ENCODE measurements around the gene HEMK1.

HEMK1 gene

DNA sequence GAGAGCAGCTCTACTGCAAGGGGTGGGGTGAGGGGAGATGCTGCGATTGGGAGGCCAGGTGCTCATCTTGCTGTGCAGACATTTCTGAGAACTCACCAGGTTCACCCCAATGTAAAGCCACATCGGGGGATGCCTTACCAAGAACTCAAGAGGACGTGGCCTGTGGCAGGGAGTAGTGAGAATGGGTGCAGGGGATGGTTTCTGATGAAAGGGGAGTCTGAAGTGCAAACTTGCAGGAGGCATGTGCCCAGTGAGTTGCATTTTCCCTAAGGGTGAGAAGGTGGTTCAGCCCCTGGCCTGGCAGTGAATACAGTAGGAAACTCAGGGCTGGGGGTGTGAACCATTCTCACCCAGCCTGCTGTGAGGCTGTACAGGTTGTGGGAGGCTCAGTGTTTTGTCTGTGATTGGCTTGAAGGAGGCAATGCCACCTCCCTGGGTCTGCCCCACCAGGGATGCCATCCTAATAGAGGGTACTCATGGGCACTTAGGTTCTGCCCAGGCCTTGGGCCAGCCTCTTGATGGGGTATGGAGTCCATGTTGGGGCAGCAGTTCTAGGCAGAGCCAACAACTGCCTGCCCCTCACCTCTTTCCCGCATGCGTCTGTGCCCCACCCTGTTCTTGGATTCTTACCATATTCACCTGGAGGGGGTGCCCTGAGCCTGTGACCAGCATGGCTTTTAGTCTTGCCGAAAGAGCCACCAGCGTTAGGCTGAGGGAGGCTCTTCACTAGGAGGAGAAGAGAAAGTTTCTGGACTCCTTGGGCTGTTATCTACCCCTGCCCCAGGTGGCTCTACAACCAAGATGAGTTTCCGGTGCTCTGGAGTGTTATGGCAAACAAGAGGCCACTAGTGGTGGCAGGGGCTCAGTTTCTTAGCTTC, 4.5 kb downstream of the HEMK1 start:
- H3K4me1 ChIP-seq (ENCODE audit: control insufficient read depth, insufficient read depth, low read length, poor library complexity, severe bottlenecking): peaks cover 68% of the 10 kb centered on the region
- H3K9me3 ChIP-seq (ENCODE audit: control insufficient read depth, low read length): no peaks in the 10 kb centered on the region
- H3K27ac ChIP-seq (ENCODE audit: insufficient read depth, low read length, poor library complexity, severe bottlenecking): peak overlapping the region; percentile 63
- peaks cover 8% of the 10 kb centered on the region for H3K36me3 ChIP-seq (ENCODE audit: control insufficient read depth, insufficient read depth, low read length)
- H3K27me3 ChIP-seq (replicated peaks; ENCODE audit: control insufficient read depth, insufficient read depth, low read length, poor library complexity, severe bottlenecking): no peaks in the 10 kb centered on the region
- peak overlapping the region; percentile 7 for H3K4me3 ChIP-seq (ENCODE audit: insufficient read depth, low read depth, low read length, poor library complexity, severe bottlenecking)
- peak in 1 of 3 donors; percentile 7 for DNase-seq

DNA sequence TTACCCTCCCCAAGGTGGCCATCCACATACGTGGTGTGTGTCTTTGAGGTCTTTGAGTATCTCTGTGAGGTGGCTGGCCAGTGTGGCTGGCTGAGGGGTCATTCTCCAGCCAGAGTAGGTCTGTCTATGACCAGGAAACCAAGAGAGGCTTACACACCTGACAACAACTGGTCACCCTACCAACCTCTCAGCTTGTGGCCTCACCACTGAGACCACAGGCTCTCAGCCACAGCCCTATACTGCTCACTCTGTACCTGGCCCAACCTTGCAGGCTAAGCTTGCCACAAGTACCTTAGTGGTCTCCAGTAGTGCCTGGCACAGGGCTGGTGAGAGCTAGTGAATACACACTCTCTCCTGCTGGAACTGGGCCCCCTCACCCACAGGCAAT, 5.1 kb downstream of the HEMK1 start:
- peak overlapping the region; percentile 63 for H3K27ac ChIP-seq (ENCODE audit: insufficient read depth, low read length, poor library complexity, severe bottlenecking)
- H3K27me3 ChIP-seq (replicated peaks; ENCODE audit: control insufficient read depth, insufficient read depth, low read length, poor library complexity, severe bottlenecking): no peaks in the 10 kb centered on the region
- DNase-seq: no peak
- peaks cover 14% of the 10 kb centered on the region for H3K36me3 ChIP-seq (ENCODE audit: control insufficient read depth, insufficient read depth, low read length)
- no peaks in the 10 kb centered on the region for H3K9me3 ChIP-seq (ENCODE audit: control insufficient read depth, low read length)
- peaks cover 71% of the 10 kb centered on the region for H3K4me1 ChIP-seq (ENCODE audit: control insufficient read depth, insufficient read depth, low read length, poor library complexity, severe bottlenecking)
- peak overlapping the region; percentile 7 for H3K4me3 ChIP-seq (ENCODE audit: insufficient read depth, low read depth, low read length, poor library complexity, severe bottlenecking)

DNA sequence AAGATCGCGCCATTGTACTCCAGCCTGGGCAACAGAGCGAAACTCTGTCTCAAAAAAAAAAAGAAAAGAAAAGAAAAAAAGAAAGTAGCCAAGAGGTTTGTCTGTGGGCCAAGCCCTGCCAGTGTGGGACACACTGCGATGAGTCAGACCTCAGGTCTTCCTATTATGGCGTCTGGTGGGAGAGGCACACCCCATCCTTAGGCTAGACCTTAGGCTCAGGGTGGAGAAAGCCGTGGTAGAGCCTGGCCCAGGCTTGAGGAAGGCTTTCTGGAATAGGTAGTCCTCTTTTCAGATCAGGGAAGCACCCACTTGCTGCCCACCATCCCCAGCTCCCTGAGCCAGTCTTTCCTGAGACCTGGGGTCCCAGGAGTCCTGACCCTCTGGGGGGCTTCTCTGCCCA, 6.0 kb downstream of the HEMK1 start:
- H3K27ac ChIP-seq (ENCODE audit: insufficient read depth, low read length, poor library complexity, severe bottlenecking): peak overlapping the region; percentile 54
- no peaks in the 10 kb centered on the region for H3K27me3 ChIP-seq (replicated peaks; ENCODE audit: control insufficient read depth, insufficient read depth, low read length, poor library complexity, severe bottlenecking)
- peaks cover 18% of the 10 kb centered on the region for H3K36me3 ChIP-seq (ENCODE audit: control insufficient read depth, insufficient read depth, low read length)
- no peak for DNase-seq
- peaks cover 71% of the 10 kb centered on the region for H3K4me1 ChIP-seq (ENCODE audit: control insufficient read depth, insufficient read depth, low read length, poor library complexity, severe bottlenecking)
- H3K9me3 ChIP-seq (ENCODE audit: control insufficient read depth, low read length): no peaks in the 10 kb centered on the region
- no peak overlapping the region for H3K4me3 ChIP-seq (ENCODE audit: insufficient read depth, low read depth, low read length, poor library complexity, severe bottlenecking)

DNA sequence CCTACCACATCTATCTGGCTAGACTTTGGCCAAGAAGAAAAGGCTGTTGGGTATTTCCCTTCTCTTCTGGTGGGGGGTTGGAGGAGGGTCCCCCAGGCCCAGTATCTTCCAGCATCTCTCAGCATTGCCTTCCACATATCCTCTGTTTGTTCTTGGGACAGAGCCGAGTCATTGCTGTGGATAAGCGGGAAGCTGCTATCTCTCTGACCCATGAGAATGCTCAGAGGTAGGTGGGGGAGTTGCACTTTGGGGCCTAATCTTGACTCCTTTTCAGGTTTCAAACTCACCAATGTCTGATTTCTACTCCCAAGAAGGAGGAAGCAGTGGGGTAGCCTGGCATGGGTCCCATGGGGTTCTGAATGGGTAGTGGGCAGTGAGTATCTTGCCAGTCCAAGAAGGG, 8.0 kb downstream of the HEMK1 start:
- H3K36me3 ChIP-seq (ENCODE audit: control insufficient read depth, insufficient read depth, low read length): peaks cover 21% of the 10 kb centered on the region
- H3K4me1 ChIP-seq (ENCODE audit: control insufficient read depth, insufficient read depth, low read length, poor library complexity, severe bottlenecking): peaks cover 64% of the 10 kb centered on the region
- peak overlapping the region; percentile 27 for H3K27ac ChIP-seq (ENCODE audit: insufficient read depth, low read length, poor library complexity, severe bottlenecking)
- no peak overlapping the region for H3K4me3 ChIP-seq (ENCODE audit: insufficient read depth, low read depth, low read length, poor library complexity, severe bottlenecking)
- DNase-seq: no peak
- H3K9me3 ChIP-seq (ENCODE audit: control insufficient read depth, low read length): no peaks in the 10 kb centered on the region
- no peaks in the 10 kb centered on the region for H3K27me3 ChIP-seq (replicated peaks; ENCODE audit: control insufficient read depth, insufficient read depth, low read length, poor library complexity, severe bottlenecking)

DNA sequence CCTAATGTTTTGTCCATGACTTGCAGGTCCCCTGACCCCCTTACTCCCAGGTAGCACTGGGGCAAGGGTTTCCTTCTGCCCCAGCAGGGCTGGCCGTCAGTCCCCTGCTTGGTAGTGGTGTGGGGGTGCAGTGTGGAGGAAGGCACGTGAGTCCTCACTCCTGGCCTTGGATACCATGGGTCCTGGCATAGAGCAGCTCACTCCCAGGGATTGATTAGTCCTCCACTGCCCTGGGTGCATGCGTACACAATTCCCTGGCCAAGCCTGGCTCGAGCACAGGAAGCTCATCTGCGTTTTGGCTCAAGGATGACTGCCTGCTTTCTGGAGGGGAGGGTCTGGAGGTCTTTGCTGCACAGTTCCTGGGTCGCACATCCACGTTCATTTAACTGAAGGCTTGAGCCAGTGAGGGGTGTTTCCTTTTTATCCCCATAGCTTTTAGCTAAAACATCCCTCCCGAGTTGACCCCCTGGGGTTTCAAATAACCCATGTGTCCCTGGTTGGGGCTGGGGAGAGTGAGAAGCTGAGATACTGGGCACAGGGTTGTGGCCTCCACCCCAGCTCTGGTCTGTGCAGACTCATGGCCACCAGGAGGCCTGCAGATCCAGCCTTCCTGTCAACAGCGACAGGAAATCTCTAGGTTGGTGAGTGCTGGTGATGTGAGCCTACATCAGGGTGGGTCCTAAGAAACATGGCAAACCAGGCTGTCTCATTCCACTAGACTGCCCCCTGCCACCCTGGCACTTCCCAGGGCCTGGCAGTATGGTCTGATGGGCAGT, 11.5 kb downstream of the HEMK1 start:
- Histone ChIP-seq H3K9me3 (ENCODE audit: control insufficient read depth, low read length) (no peaks in the 10 kb centered on the region), H3K4me3 (ENCODE audit: insufficient read depth, low read depth, low read length, poor library complexity, severe bottlenecking) (peak overlapping the region; percentile 1), H3K27ac (ENCODE audit: insufficient read depth, low read length, poor library complexity, severe bottlenecking) (no peak overlapping the region), H3K27me3 (replicated peaks; ENCODE audit: control insufficient read depth, insufficient read depth, low read length, poor library complexity, severe bottlenecking) (no peaks in the 10 kb centered on the region), H3K4me1 (ENCODE audit: control insufficient read depth, insufficient read depth, low read length, poor library complexity, severe bottlenecking) (peaks cover 29% of the 10 kb centered on the region), H3K36me3 (ENCODE audit: control insufficient read depth, insufficient read depth, low read length) (peaks cover 21% of the 10 kb centered on the region)
- no peak for DNase-seq

DNA sequence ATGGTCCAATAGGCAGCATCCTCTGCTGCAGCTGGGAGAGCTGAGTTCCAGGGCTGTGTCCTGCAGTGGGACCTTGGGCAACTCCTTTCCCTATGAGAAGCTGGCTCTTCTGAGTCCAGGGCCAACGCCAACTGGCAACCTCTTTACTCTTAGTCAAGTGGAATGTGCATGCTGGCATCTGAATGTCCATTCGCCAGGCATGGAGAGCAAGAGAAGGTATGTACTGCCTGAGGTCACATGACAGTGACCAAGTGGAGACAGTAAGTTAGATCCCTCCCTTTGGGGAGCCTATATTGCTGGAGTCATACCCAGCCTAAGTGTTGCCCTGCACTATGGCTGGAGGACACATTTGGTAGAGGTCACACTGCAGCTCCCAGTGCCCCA, 12.1 kb downstream of the HEMK1 start:
- Histone ChIP-seq H3K4me1 (ENCODE audit: control insufficient read depth, insufficient read depth, low read length, poor library complexity, severe bottlenecking) (peaks cover 23% of the 10 kb centered on the region), H3K4me3 (ENCODE audit: insufficient read depth, low read depth, low read length, poor library complexity, severe bottlenecking) (peak overlapping the region; percentile 1), H3K9me3 (ENCODE audit: control insufficient read depth, low read length) (no peaks in the 10 kb centered on the region), H3K27ac (ENCODE audit: insufficient read depth, low read length, poor library complexity, severe bottlenecking) (no peak overlapping the region), H3K36me3 (ENCODE audit: control insufficient read depth, insufficient read depth, low read length) (peaks cover 21% of the 10 kb centered on the region), H3K27me3 (replicated peaks; ENCODE audit: control insufficient read depth, insufficient read depth, low read length, poor library complexity, severe bottlenecking) (no peaks in the 10 kb centered on the region)
- no peak for DNase-seq

DNA sequence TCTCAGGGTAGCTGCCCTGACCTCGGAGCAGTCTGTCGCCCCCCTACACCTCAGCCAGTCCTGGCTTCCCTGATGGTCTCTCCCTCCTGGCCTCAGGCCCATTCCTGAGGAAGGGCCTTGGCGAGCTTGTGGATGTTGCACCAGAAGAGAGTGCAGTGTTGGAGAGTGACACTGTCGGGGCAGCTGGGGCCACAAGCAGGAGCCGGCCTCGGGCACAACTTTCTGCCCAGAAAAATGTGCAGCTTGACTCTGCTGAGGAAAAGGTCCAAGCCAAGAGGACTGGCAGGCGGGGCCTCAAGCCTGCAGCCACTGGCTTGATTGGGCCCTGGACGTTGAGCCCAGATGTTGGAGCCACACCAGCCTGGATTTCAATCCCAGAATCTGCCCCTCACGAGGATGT, 12.8 kb downstream of the HEMK1 start:
- H3K36me3 ChIP-seq (ENCODE audit: control insufficient read depth, insufficient read depth, low read length): peaks cover 21% of the 10 kb centered on the region
- H3K4me3 ChIP-seq (ENCODE audit: insufficient read depth, low read depth, low read length, poor library complexity, severe bottlenecking): no peak overlapping the region
- no peak overlapping the region for H3K27ac ChIP-seq (ENCODE audit: insufficient read depth, low read length, poor library complexity, severe bottlenecking)
- H3K4me1 ChIP-seq (ENCODE audit: control insufficient read depth, insufficient read depth, low read length, poor library complexity, severe bottlenecking): peaks cover 21% of the 10 kb centered on the region
- H3K9me3 ChIP-seq (ENCODE audit: control insufficient read depth, low read length): no peaks in the 10 kb centered on the region
- DNase-seq: no peak
- no peaks in the 10 kb centered on the region for H3K27me3 ChIP-seq (replicated peaks; ENCODE audit: control insufficient read depth, insufficient read depth, low read length, poor library complexity, severe bottlenecking)

DNA sequence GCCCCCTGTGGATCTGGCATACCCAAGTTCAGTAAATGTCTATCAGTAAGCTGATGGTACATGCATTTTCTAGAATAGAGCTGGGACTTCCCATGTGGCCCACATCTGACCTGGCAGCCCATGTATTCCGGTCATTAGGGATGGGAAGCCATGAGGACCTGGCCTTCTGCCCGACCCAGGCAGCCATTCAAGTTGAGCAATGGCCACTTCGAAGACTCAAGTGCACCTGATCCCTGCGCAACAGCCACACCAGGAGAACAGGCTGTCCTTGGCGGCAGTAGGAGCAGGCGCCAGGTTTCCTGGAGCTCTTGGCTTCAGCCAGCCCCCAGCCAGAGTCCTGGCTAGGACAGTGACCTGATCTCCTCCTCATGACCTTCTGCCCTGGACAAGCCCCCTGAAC, 14.6 kb downstream of the HEMK1 start:
- Histone ChIP-seq H3K9me3 (ENCODE audit: control insufficient read depth, low read length) (no peaks in the 10 kb centered on the region), H3K27me3 (replicated peaks; ENCODE audit: control insufficient read depth, insufficient read depth, low read length, poor library complexity, severe bottlenecking) (no peaks in the 10 kb centered on the region), H3K4me3 (ENCODE audit: insufficient read depth, low read depth, low read length, poor library complexity, severe bottlenecking) (no peak overlapping the region), H3K36me3 (ENCODE audit: control insufficient read depth, insufficient read depth, low read length) (peaks cover 11% of the 10 kb centered on the region), H3K27ac (ENCODE audit: insufficient read depth, low read length, poor library complexity, severe bottlenecking) (no peak overlapping the region), H3K4me1 (ENCODE audit: control insufficient read depth, insufficient read depth, low read length, poor library complexity, severe bottlenecking) (peaks cover 29% of the 10 kb centered on the region)
- no peak for DNase-seq

DNA sequence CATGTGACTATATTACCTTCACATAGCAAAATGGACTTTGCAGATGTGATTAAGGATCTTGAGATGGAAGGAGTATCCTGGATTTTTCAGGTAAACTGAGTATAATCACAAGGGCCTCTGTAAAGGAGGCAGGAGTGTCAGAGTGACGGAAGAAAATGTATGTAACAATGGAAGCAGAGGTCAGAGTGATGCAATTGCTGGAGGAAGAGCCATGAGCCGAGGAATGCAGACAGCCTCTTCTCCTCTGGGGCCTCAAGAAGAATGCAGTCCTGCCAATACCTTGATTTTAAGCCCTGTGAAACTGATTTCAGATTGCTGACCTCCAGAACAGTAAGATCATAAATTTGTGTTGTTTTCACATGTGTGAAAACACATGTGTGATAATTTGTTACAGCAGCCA, 15.1 kb downstream of the HEMK1 start:
- peaks cover 31% of the 10 kb centered on the region for H3K4me1 ChIP-seq (ENCODE audit: control insufficient read depth, insufficient read depth, low read length, poor library complexity, severe bottlenecking)
- no peak for DNase-seq
- H3K27me3 ChIP-seq (replicated peaks; ENCODE audit: control insufficient read depth, insufficient read depth, low read length, poor library complexity, severe bottlenecking): no peaks in the 10 kb centered on the region
- H3K27ac ChIP-seq (ENCODE audit: insufficient read depth, low read length, poor library complexity, severe bottlenecking): no peak overlapping the region
- H3K36me3 ChIP-seq (ENCODE audit: control insufficient read depth, insufficient read depth, low read length): peaks cover 7% of the 10 kb centered on the region
- no peaks in the 10 kb centered on the region for H3K9me3 ChIP-seq (ENCODE audit: control insufficient read depth, low read length)
- H3K4me3 ChIP-seq (ENCODE audit: insufficient read depth, low read depth, low read length, poor library complexity, severe bottlenecking): no peak overlapping the region
